ENCODE measurements around the gene LTA4H.
A peak's percentile ranks its signal among the peaks of the same experiment; 100 is the strongest.

Gene LTA4H

GRCh38 chr12:96044017-96044942, 8.9 kb upstream of the LTA4H start:
- Histone ChIP-seq H3K36me3 (replicated peaks) (no peaks in the 10 kb centered on the region), H3K27ac (peak overlapping the region; percentile 14), H3K27me3 (replicated peaks) (no peaks in the 10 kb centered on the region), H3K4me3 (ENCODE audit: low read depth, low read length) (no peak overlapping the region)
- peak; percentile 40 for DNase-seq
- TF ChIP-seq, protein P1, sequence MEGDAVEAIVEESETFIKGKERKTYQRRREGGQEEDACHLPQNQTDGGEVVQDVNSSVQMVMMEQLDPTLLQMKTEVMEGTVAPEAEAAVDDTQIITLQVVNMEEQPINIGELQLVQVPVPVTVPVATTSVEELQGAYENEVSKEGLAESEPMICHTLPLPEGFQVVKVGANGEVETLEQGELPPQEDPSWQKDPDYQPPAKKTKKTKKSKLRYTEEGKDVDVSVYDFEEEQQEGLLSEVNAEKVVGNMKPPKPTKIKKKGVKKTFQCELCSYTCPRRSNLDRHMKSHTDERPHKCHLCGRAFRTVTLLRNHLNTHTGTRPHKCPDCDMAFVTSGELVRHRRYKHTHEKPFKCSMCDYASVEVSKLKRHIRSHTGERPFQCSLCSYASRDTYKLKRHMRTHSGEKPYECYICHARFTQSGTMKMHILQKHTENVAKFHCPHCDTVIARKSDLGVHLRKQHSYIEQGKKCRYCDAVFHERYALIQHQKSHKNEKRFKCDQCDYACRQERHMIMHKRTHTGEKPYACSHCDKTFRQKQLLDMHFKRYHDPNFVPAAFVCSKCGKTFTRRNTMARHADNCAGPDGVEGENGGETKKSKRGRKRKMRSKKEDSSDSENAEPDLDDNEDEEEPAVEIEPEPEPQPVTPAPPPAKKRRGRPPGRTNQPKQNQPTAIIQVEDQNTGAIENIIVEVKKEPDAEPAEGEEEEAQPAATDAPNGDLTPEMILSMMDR (IDR thresholded peaks at IDR 0.05; ENCODE audit: low read depth, low read length, missing control alignments) = no peak
- in situ Hi-C loops (cut with HindIII; ENCODE audit: low pct_ligation_motif_present, low sequenced_read_pairs) = no loop called here

DNA sequence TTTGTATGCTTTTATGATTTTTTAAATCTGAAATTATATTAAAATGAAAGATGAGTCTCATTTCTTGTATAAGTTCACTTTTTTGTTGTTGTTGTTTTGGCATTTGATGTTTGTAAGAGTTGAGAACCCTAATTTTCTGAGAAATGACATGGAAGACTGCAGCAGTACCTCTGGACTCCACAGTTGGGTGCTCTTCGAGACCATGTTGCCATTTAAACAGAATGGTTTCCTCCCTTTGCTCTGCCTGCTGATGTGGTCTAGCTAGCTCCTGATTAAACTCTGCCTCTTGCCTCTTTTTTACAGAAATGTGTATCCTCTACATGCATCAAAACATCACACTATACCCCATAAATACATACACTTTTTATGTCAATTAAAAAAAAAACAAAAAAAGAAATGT, 5.8 kb upstream of the LTA4H start:
- TF ChIP-seq, protein P1 (IDR thresholded peaks at IDR 0.05; ENCODE audit: low read depth, low read length, missing control alignments) = no peak
- no peak for DNase-seq
- H3K27ac ChIP-seq = no peak overlapping the region
- in situ Hi-C loops (cut with HindIII; ENCODE audit: low pct_ligation_motif_present, low sequenced_read_pairs) = no loop called here
- H3K4me3 ChIP-seq (ENCODE audit: low read depth, low read length) = no peak overlapping the region
- no peaks in the 10 kb centered on the region for H3K36me3 ChIP-seq (replicated peaks)
- no peaks in the 10 kb centered on the region for H3K27me3 ChIP-seq (replicated peaks)

GRCh38 chr12:96040305-96041133, 5.1 kb upstream of the LTA4H start:
- TF ChIP-seq, protein P1 (IDR thresholded peaks at IDR 0.05; ENCODE audit: low read depth, low read length, missing control alignments) = no peak
- no peak overlapping the region for H3K4me3 ChIP-seq (ENCODE audit: low read depth, low read length)
- H3K36me3 ChIP-seq (replicated peaks) = no peaks in the 10 kb centered on the region
- no peak for DNase-seq
- in situ Hi-C loops (cut with HindIII; ENCODE audit: low pct_ligation_motif_present, low sequenced_read_pairs) = no loop called here
- no peaks in the 10 kb centered on the region for H3K27me3 ChIP-seq (replicated peaks)
- H3K27ac ChIP-seq = no peak overlapping the region

- Histone ChIP-seq H3K27ac (no peak overlapping the region), H3K36me3 (replicated peaks) (no peaks in the 10 kb centered on the region), H3K4me3 (ENCODE audit: low read depth, low read length) (no peak overlapping the region), H3K27me3 (replicated peaks) (no peaks in the 10 kb centered on the region)
- in situ Hi-C loops (cut with HindIII; ENCODE audit: low pct_ligation_motif_present, low sequenced_read_pairs) = no loop called here
- DNase-seq = no peak
- TF ChIP-seq, protein P1 (IDR thresholded peaks at IDR 0.05; ENCODE audit: low read depth, low read length, missing control alignments) = no peak
Observed at GRCh38 chr12:96039516-96039915, 4.1 kb upstream of the LTA4H start.

DNA sequence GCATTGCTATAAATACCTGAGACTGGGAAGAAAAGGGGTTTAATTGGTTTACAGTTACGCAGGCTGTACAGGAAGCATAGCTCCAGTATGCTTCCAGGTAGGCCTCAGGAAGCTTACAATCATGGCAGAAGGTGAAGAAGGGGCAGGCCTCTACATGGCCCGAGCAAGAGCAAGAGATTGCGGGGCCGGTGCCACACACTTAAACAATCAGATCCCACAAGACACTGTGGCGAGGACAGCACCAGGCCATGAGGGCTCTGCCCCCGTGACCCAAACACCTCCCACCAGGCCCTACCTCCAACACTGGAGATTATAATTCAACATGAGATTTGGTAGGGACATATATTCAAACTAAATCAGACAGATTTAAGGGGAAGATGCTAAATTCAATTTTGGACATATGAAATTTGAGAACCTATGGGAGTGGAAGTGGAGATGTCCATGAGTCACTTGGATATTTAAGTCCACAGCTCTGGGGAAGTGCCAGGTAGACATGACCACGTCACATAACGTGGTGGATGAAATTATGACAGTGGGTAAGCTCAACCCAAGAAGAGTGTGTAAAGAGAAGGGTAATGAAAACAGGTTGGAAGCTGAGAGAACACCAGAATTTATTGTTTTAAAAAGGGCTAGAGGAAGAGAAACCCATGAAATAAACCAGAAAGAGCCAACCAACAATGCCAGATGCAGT, 1.5 kb upstream of the LTA4H start:
- Histone ChIP-seq H3K27ac (no peak overlapping the region), H3K36me3 (replicated peaks) (no peaks in the 10 kb centered on the region), H3K27me3 (replicated peaks) (no peaks in the 10 kb centered on the region), H3K4me3 (ENCODE audit: low read depth, low read length) (no peak overlapping the region)
- no peak for DNase-seq
- in situ Hi-C loops (cut with HindIII; ENCODE audit: low pct_ligation_motif_present, low sequenced_read_pairs) = no loop called here
- TF ChIP-seq, protein P1 (IDR thresholded peaks at IDR 0.05; ENCODE audit: low read depth, low read length, missing control alignments) = no peak
